ENCODE measurements around the gene CLDN22.

DNA sequence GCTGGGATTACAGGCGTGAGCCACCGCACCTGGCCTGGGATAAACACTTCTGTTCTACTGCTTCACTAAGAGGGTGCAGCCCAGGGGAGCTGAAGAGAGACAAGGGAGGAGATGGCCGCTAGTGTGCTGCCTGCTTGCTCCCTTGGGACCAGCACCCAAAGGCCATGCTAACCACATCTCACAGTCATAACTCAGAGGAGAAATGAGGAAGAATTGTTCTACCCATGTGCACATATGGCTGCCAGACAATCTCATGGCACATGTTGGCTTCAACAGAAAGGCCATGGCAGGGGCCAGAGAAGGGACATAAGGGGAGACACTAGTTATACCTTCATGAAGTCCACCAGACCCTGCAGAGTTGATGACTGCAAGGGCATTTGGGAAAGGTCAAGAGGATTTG is 22.4 kb downstream of the CLDN22 start:
- TF ChIP-seq HDAC2 (IDR thresholded peaks at IDR 0.05) (no peak), CBX2 (IDR thresholded peaks at IDR 0.05; ENCODE audit: borderline replicate concordance, low read depth) (no peak), POLR2A (IDR thresholded peaks at IDR 0.05; ENCODE audit: low read length) (no peak), RAD21 (conservative IDR thresholded peaks at IDR 0.05 in 1 of 2, IDR thresholded peaks at IDR 0.05 in 1 of 2) (no peak), EP300 (IDR thresholded peaks at IDR 0.05) (no peak), RARB (CRISPR knock-in tag; IDR thresholded peaks at IDR 0.05) (no peak)
- TF ChIP-seq, protein P1, sequence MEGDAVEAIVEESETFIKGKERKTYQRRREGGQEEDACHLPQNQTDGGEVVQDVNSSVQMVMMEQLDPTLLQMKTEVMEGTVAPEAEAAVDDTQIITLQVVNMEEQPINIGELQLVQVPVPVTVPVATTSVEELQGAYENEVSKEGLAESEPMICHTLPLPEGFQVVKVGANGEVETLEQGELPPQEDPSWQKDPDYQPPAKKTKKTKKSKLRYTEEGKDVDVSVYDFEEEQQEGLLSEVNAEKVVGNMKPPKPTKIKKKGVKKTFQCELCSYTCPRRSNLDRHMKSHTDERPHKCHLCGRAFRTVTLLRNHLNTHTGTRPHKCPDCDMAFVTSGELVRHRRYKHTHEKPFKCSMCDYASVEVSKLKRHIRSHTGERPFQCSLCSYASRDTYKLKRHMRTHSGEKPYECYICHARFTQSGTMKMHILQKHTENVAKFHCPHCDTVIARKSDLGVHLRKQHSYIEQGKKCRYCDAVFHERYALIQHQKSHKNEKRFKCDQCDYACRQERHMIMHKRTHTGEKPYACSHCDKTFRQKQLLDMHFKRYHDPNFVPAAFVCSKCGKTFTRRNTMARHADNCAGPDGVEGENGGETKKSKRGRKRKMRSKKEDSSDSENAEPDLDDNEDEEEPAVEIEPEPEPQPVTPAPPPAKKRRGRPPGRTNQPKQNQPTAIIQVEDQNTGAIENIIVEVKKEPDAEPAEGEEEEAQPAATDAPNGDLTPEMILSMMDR (IDR thresholded peaks at IDR 0.05) = no peak
- TF ChIP-seq, protein P2, sequence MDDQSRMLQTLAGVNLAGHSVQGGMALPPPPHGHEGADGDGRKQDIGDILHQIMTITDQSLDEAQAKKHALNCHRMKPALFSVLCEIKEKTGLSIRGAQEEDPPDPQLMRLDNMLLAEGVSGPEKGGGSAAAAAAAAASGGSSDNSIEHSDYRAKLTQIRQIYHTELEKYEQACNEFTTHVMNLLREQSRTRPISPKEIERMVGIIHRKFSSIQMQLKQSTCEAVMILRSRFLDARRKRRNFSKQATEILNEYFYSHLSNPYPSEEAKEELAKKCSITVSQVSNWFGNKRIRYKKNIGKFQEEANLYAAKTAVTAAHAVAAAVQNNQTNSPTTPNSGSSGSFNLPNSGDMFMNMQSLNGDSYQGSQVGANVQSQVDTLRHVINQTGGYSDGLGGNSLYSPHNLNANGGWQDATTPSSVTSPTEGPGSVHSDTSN (IDR thresholded peaks at IDR 0.05) = no peak
- TF ChIP-seq, protein P3, sequence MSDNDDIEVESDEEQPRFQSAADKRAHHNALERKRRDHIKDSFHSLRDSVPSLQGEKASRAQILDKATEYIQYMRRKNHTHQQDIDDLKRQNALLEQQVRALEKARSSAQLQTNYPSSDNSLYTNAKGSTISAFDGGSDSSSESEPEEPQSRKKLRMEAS (IDR thresholded peaks at IDR 0.05) = no peak
- TF ChIP-seq, protein P4, sequence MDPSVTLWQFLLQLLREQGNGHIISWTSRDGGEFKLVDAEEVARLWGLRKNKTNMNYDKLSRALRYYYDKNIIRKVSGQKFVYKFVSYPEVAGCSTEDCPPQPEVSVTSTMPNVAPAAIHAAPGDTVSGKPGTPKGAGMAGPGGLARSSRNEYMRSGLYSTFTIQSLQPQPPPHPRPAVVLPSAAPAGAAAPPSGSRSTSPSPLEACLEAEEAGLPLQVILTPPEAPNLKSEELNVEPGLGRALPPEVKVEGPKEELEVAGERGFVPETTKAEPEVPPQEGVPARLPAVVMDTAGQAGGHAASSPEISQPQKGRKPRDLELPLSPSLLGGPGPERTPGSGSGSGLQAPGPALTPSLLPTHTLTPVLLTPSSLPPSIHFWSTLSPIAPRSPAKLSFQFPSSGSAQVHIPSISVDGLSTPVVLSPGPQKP (IDR thresholded peaks at IDR 0.05; ENCODE audit: low read depth, low read length) = no peak
